ENCODE data around the gene SLC22A17.

The SLC22A17 gene

GRCh38 chr14:23381871-23382270, 29.2 kb upstream of the SLC22A17 start:
- DNase-seq (ENCODE audit: low read depth) = no peak

- DNase-seq (ENCODE audit: low read depth) = no peak
Measured at GRCh38 chr14:23380976-23381375, 28.3 kb upstream of the SLC22A17 start.

GRCh38 chr14:23380197-23380914, 27.7 kb upstream of the SLC22A17 start:
- no peak for DNase-seq (ENCODE audit: low read depth)

GRCh38 chr14:23379366-23380196, 26.9 kb upstream of the SLC22A17 start:
- DNase-seq (ENCODE audit: low read depth) = no peak

GRCh38 chr14:23378612-23379220, 26.0 kb upstream of the SLC22A17 start:
- no peak for DNase-seq (ENCODE audit: low read depth)

- DNase-seq (ENCODE audit: low read depth) = no peak
Measured at GRCh38 chr14:23377573-23378563, 25.2 kb upstream of the SLC22A17 start.

GRCh38 chr14:23377198-23377550, 24.5 kb upstream of the SLC22A17 start:
- no peak for DNase-seq (ENCODE audit: low read depth)

- DNase-seq (ENCODE audit: low read depth) = no peak
Measured at GRCh38 chr14:23376482-23377197, 24.0 kb upstream of the SLC22A17 start, which contains the start of gene CMTM5. Gene CMTM5 (plus strand): TSS chr14:23377046. CDS start chr14:23377252, 206 bp downstream.

GRCh38 chr14:23375527-23376251, 23.0 kb upstream of the SLC22A17 start:
- DNase-seq (ENCODE audit: low read depth) = no peak

- DNase-seq (ENCODE audit: low read depth) = no peak
Measured at GRCh38 chr14:23373041-23373440, 20.4 kb upstream of the SLC22A17 start.

GRCh38 chr14:23372509-23372908, 19.8 kb upstream of the SLC22A17 start, which contains the start of gene IL25:
Gene IL25 (plus strand): TSS chr14:23372809.
- no peak for DNase-seq (ENCODE audit: low read depth)

GRCh38 chr14:23371865-23372264, 19.2 kb upstream of the SLC22A17 start:
- DNase-seq (ENCODE audit: low read depth) = no peak

GRCh38 chr14:23370221-23370620, 17.5 kb upstream of the SLC22A17 start:
- no peak for DNase-seq (ENCODE audit: low read depth)

GRCh38 chr14:23366426-23366921, 13.8 kb upstream of the SLC22A17 start:
- no peak for DNase-seq (ENCODE audit: low read depth)

GRCh38 chr14:23365732-23366425, 13.2 kb upstream of the SLC22A17 start:
- DNase-seq (ENCODE audit: low read depth) = no peak

- no peak for DNase-seq (ENCODE audit: low read depth)
Measured at GRCh38 chr14:23365036-23365731, 12.5 kb upstream of the SLC22A17 start, which contains the start of gene EFS. Gene EFS (minus strand): TSS chr14:23365172. CDS start chr14:23365025, 147 bp downstream.

GRCh38 chr14:23364164-23365035, 11.7 kb upstream of the SLC22A17 start:
- DNase-seq (ENCODE audit: low read depth) = no peak

- no peak for DNase-seq (ENCODE audit: low read depth)
Measured at GRCh38 chr14:23362200-23362599, 9.5 kb upstream of the SLC22A17 start.

Measured in non-pigmented ciliary epithelial cell (primary cell).